Measurements from ENCODE around the gene ZMIZ2.

The ZMIZ2 gene

DNA sequence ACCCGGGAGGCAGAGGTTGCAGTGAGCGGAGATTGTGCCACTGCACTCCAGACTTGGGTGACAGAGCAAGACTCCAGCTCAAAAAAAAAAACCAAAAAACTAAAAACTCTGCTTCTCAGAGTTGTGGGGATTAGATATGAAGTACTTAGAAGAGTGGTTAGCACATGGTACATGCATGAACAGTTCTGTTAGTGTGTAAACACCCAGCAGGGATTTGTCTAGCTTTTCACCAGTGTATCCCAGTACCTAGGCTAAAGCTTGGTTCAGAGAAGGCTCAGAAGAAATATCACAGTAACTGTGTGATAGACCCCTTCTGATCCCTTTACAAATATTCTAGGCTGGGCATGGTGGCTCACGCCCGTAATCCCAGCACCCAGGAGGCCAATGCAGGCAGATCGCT, 57.3 kb downstream of the ZMIZ2 start:
- no peak for DNase-seq

DNA sequence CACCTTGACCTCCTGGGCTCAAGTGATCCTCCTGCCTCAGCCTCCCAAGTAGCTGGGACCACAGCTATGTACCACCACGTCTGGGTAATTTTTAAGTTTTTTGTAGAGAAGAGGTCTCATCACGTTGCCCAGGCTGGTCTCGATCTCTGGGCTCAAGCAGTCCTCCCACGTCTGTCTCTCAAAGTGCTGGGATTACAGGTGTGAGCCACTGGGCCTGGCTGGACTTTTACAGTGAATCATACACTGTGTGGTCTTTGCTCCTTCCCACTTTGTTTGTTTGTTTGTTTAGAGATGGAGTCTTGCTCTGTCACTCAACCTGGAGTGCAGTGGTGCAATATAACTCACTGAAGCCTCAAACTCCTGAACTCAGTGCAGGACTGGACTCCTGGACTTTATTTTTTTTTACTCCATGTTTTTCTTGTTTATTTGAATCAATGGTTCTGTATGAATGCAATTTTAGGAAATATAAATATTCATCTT, 60.3 kb downstream of the ZMIZ2 start:
- no peak for DNase-seq

DNA sequence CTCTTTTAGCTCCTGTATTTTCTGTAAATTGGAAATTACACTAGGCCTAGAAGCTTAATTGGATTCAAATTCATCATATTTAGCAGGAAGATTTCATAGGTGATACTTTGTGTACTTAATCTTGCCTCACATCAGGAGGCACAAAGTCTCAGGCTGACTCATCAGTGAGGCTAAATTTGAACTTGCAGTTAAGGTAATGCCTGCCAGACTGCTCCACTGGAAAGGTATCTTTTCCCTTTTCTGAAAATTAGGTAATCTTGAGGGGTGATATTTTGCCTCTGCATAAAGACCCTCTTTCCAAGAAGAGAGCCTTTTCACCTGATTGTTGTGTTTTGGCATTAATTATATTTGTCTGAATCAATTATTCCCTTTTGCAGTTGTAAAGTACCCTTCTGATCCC, 62.4 kb downstream of the ZMIZ2 start:
- no peak for DNase-seq

DNA sequence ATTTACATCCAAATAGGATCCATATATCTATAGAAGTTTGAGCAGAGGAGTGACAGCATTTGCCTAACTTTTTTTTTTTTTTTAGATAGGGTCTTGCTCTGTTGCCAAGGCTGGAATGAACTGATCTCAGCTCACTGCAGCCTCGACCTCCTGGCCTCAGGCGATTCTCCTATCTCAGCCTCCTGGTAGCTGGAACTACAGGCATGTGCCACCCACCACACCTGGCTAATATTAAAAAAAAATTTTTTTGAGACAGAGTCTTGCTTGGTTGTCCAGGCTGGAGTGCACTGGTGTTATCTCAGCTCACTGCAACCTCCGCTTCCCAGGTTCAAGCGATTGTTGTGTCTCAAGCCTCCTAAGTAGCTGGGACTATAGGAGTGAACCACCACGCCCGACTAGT, 62.9 kb downstream of the ZMIZ2 start:
- no peak for DNase-seq

DNA sequence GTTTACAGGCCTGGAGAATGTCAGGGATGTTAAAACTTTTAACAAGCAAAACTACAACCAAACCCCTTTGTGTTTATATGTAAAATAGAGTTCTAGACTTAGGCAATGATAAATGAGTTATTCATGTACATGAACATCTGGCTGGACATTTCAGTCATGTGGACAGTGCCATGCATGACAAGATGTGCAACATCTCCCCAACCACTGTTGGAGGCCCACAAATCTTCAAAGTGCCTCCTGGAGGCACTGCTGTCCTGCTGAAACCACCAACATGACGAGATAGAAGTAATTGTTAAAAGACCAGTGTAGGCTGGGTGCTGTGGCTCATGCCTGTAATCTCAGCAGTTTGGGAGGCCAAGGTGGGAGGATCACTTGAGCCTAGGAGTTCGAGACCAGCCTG, 66.3 kb downstream of the ZMIZ2 start:
- no peak for DNase-seq

DNA sequence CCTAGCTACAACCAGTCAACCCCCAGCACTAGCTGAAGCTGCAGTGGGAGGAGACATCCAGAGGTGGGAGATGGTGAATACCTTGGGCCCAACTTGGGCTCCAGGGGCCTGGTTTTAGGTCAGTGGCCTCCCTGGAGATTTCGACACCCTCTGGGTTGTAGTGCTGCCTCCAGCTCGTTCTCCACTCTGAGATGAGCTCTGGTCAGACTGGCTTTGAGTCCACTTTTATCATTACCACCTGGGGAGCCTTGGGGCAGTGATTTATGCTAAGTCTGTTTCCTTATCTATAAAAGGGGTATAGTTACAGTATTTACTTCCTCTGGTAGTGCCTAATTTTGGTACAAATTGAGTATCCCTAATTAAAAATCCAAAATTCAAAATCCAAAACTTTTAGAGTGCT, 70.6 kb downstream of the ZMIZ2 start:
- DNase-seq = no peak
